ENCODE data around the gene GAA. TPM values are rescaled to one million over a fixed set of nuclear protein-coding genes. Genes with fewer than 3 reads are reported as not detected.

Gene GAA
- total and polyA plus RNA-seq, 2 of the 4 experiments (the other 2 are of a cell fraction) = 2.2 to 14.8 TPM

- H4K5ac ChIP-seq (ENCODE audit: low read depth, low read length) = no peak overlapping the region
- H3K18ac ChIP-seq (ENCODE audit: low read depth, low read length) = no peak overlapping the region
- CTCF ChIA-PET = no interaction called here
- H3K9ac ChIP-seq (ENCODE audit: low read depth, low read length) = no peak overlapping the region
- H3K23ac ChIP-seq (ENCODE audit: low read depth, low read length) = no peak overlapping the region
- peak overlapping the region; percentile 8; the same call in 1 of the 2 replicates for H3K27ac ChIP-seq (ENCODE audit: insufficient read depth, low read length)
- no peak overlapping the region for H2BK120ac ChIP-seq (ENCODE audit: low read depth, low read length)
- H4K8ac ChIP-seq (ENCODE audit: low read depth in 2 of 2, low read length in 2 of 2) = peak overlapping the region in 1 of 2 experiments; percentile 39; a peak in 2 of 4 replicates
- POLR2A ChIA-PET (ENCODE audit: unreplicated experiment) = no interaction called here
- peaks cover 2% of the 10 kb centered on the region; the same call in 1 of the 2 replicates for H3K9me3 ChIP-seq (ENCODE audit: control insufficient read depth, insufficient read depth, low read length)
- H3K4me3 ChIP-seq (ENCODE audit: insufficient read depth, low read depth, low read length) = no peak overlapping the region
- no peak overlapping the region for H2BK15ac ChIP-seq (ENCODE audit: low read depth, low read length)
- H3K9me1 ChIP-seq (ENCODE audit: insufficient read depth, low read length) = no peaks in the 10 kb centered on the region; the same call in 1 of the 2 replicates
- ATAC-seq (ENCODE audit: low read depth) (no peak), DNase-seq (peak; percentile 69)
- H3K56ac ChIP-seq (ENCODE audit: extremely low read depth, insufficient read depth, low read length) = no peak overlapping the region
- no peak overlapping the region for H2BK20ac ChIP-seq (ENCODE audit: low read depth, low read length)
- peak overlapping the region; percentile 40 for H2AK5ac ChIP-seq (ENCODE audit: low read depth, low read length)
- H3K27me3 ChIP-seq (ENCODE audit: control insufficient read depth, insufficient read depth, low read length) = no peaks in the 10 kb centered on the region
- H3K4me2 ChIP-seq (ENCODE audit: low read depth, low read length) = no peak overlapping the region
- 78% methylated on average over 6 of the region's 11 CpGs; no CpG with 5 or more reads in 1 of the 2 experiments for WGBS, 2 experiments (ENCODE audit: extremely low coverage in 2 of 2, insufficient read length in 1 of 2)
- intact Hi-C loops (cut with micrococcal nuclease) (no loop called here), in situ Hi-C loops (cut with MboI; ENCODE audit: low sequenced_read_pairs) (no loop called here), dilution Hi-C loops (cut with HindIII; ENCODE audit: low sequenced_read_pairs, unreplicated experiment) (no loop called here)
- H2AK9ac ChIP-seq (replicated peaks; ENCODE audit: low read depth, low read length, poor library complexity) = peak overlapping the region; percentile 51
- H4K91ac ChIP-seq (ENCODE audit: insufficient read depth, low read depth, low read length) = no peak overlapping the region
- H3K36me3 ChIP-seq (ENCODE audit: control insufficient read depth, insufficient read depth, low read length) = no peaks in the 10 kb centered on the region
- no TSS peak for BruUV-seq (replicated peaks)
- TF ChIP-seq SMC3 (IDR thresholded peaks at IDR 0.05; ENCODE audit: low read depth, low read length) (no peak), ELK1 (IDR thresholded peaks at IDR 0.05; ENCODE audit: borderline replicate concordance, low read depth, low read length) (no peak), CHD1 (IDR thresholded peaks at IDR 0.05; ENCODE audit: low read depth, low read length) (no peak), CTCF (conservative IDR thresholded peaks at IDR 0.05; ENCODE audit: low read depth, low read length) (no peak), CEBPB (IDR thresholded peaks at IDR 0.05; ENCODE audit: low read depth, low read length) (no peak), MXI1 (IDR thresholded peaks at IDR 0.05; ENCODE audit: borderline replicate concordance, low read depth, low read length) (no peak), FOS (IDR thresholded peaks at IDR 0.05; ENCODE audit: low read depth, low read length) (no peak), RCOR1 (IDR thresholded peaks at IDR 0.05; ENCODE audit: insufficient replicate concordance, low read length) (no peak), NFE2L2 (IDR thresholded peaks at IDR 0.05; ENCODE audit: low read depth, low read length) (no peak), RFX5 (IDR thresholded peaks at IDR 0.05; ENCODE audit: low read depth, low read length) (no peak), USF2 (IDR thresholded peaks at IDR 0.05; ENCODE audit: low read depth, low read length) (no peak), POLR2A (IDR thresholded peaks at IDR 0.05; ENCODE audit: low read depth, low read length) (no peak)
- peaks cover 10% of the 10 kb centered on the region for H3K4me1 ChIP-seq (ENCODE audit: control insufficient read depth, insufficient read depth, low read length)
- H3K14ac ChIP-seq (replicated peaks; ENCODE audit: low read depth, low read length) = 0 out of 2 replicates have a peak overlapping the region, but pooled peaks have one; percentile 37
- H4K20me1 ChIP-seq (ENCODE audit: insufficient read depth, low read length) = no peaks in the 10 kb centered on the region
- peaks cover 12 to 40% of the 10 kb centered on the region in 2 experiments; a peak in 3 of 4 replicates for H3K79me1 ChIP-seq (ENCODE audit: low read depth in 1 of 2, low read length in 2 of 2)
- no peak overlapping the region for H2AFZ ChIP-seq (replicated peaks; ENCODE audit: low read length, poor library complexity)
- H3K4ac ChIP-seq (ENCODE audit: low read depth, low read length) = peak overlapping the region; percentile 19; the same call in 1 of the 2 replicates
- peak overlapping the region; percentile 47 for H2BK5ac ChIP-seq (ENCODE audit: low read depth, low read length, poor library complexity, severe bottlenecking)
Measured at GRCh38 chr17:80152081-80152702, 50.8 kb downstream of the GAA start.
